SU-DHL-6 (cell line): ENCODE results near the gene MRPS27.

Experiments used
- CTCF ChIP-seq: fragments of 200-600 bp; sonication (generic); IDR thresholded peaks from one replicate; pipeline ENCODE4 v1.5.1; 2017; ENCODE audit warnings: antibody characterized with exemption, mild to moderate bottlenecking, low read length, moderate library complexity; ENCODE audit not compliant: insufficient read depth, poor library complexity, severe bottlenecking
- EZH2phosphoT487 ChIP-seq: fragments of 200-600 bp; sonication (generic), shearing (Covaris generic); conservative IDR thresholded peaks from 2 replicates; pipeline ENCODE4 v1.6.1; 2018; ENCODE audit warnings: mild to moderate bottlenecking, antibody characterized with exemption, low read length, moderate library complexity, mixed read lengths

DNA sequence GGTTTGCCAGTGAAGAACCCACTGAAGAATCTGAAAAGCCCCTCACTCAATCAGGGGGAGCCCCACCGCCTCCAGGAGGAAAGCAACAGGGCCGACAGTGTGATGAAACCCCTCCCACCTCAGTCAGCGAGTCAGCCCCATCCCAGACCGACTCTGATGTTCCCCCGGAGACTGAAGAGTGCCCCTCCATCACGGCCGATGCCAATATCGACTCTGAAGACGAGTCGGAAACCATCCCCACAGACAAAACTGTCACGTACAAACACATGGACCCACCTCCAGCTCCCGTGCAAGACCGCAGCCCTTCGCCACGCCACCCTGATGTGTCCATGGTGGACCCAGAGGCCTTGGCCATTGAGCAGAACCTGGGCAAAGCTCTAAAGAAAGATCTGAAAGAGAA is 120.4 kb downstream of the MRPS27 start:
- TF ChIP-seq CTCF (no peak), EZH2phosphoT487 (no peak)
